GM21717 (cell line): Measurements from ENCODE around the gene ERG.

ENCODE experiments used
- ATAC-seq: cut with Tn5 transposase; IDR thresholded peaks from one replicate; pipeline ENCODE4 v1.9.1; 2021; ENCODE audit warnings: mild to moderate bottlenecking, moderate library complexity; ENCODE audit not compliant: unreplicated experiment

ERG gene

DNA sequence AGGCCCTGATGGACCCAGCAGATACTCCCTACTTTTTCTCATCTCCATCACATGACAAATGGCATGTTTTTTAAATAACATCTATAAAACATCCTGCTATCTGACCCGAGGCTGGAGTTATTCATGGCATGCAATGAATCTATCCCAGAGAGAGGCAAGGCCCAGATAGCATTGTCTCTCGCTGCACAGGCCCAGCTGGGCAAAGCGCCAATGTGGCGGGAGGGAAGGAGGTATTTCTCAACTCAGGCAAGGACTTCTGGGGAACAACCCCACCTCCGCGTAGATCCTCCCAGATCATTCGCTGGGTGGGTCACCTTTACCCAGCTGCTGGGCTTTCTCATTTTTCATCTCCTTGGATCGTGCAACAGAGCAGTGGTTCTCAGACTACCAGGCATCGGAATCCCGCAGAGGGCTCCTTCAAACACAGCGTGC lies 59.8 kb downstream of the ERG start:
- ATAC-seq = no peak

DNA sequence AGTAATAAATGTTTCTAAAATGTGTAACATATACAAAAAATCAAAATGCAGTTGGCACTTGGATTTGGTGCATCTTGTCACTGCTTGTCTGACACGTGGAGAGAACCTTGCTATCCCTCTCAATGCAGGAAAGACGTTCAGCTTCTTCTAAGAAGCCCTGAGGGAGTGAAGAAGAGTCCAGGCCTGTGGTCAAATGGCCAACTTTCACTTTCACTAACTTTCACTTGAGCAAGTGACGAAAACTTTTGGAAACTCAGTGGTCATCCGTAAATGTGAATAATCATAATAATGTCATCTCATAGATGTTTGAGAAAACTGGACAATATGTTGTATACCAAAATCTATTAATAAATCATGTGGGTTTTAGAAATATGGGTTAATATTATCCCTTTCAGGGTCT lies 61.9 kb downstream of the ERG start:
- no peak for ATAC-seq

DNA sequence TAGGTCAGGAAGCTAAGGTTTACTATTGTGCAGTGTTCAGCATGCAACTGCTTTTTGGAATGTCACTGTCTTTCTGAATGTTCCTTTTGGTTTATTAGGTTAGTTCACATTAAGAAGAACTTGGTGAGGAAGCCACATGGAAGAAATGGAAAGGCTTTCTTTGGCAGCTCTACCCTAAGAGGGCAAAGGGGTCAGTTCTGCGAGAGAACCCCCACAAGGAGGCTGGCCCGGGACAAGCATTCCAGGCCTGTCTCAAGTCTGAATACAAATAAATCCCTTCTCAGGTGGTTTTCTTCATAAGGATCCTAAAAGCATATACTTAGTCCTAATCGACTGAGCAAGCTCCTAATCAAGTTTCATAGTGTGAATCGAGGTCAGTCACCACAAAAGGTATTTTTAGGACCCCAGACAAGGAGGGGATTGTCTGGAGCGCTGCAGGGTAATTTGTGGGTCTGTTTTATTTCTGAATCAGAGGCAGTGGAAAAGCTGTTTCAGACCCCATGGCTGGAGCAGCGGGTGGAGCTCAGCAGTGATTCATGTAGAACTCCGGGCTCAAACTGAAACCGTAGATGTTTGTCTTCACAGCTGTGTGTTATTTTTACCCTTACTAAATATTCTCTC lies 63.3 kb downstream of the ERG start:
- ATAC-seq = no peak

DNA sequence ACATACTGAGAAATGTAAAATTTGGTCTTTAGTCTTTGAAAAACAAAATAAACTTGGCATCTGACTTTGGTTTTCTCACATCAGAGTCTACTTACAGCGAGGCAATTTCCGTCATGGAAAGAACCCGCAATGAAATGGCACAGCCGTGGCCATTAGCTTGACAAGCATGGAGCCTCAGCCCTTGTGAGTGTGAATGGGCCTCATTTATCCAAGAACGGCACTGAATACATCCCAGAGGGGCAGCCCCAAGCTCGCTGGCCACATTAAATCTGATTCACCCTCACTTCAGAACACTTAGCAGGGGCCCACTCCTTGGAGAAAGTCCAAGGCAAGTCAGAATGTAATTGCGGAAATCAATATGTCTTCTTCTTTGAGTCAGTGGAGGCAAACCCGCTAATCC lies 64.8 kb downstream of the ERG start:
- ATAC-seq = no peak

DNA sequence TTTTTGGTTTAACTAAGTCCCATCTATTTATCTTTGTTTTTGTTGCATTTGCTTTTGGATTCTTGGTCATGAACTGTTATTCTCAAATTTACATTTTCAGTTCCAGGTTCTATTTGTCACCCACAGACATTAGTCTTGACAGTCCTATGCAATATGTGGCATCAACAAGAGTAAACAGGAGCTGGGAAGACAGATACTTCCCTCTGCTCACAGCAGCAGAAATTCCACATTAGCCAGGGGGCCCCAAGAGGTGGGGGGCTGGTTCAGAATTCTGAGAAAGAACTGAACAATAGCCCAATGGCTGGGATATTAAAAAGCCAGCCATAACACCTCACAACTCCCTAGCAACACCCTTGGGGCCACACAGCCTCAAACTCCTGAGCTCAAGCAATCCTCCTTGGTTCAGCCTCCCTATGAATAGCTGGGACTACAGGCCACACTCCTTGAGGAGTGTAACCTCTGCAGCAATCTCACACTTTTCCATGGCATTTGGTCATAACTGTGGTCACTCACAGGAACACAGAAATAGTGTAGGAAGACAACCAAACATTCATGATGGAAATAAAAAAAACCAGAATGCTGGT lies 67.8 kb downstream of the ERG start:
- no peak for ATAC-seq

DNA sequence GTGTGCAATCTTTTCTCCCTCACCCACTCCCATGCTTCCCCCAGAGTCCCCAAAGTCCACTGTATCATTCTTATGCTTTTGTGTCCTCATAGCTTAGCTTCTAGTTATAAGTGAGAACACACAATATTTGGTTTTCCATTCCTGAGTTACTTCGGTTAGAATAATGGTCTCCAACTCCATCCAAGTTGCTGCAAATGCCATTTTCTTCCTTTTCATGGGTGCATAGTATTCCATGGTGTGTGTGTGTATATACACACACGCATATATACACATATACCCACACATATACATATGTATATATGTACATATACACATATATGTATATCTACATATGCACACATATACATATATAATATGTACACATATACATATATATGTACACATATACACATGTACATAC lies 69.3 kb downstream of the ERG start:
- ATAC-seq = no peak

DNA sequence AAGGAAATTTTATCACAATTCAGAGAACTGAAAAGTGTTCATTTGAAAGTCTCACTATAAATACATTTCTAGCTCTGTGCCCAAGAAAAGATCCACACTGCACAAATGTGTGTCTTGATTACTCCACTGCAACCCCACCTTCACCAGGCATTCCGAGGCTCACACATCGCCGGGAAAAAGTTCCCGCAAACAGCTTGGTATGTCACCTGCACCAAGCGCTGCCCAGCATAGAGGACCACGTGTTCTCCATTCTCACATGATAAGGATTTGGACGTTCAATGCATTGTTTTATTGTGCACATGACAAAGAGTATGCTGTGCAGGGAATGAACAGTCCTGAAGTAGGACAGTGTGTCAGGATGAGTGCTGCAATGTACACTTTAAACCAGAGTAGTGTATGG lies 70.1 kb downstream of the ERG start:
- ATAC-seq = no peak

DNA sequence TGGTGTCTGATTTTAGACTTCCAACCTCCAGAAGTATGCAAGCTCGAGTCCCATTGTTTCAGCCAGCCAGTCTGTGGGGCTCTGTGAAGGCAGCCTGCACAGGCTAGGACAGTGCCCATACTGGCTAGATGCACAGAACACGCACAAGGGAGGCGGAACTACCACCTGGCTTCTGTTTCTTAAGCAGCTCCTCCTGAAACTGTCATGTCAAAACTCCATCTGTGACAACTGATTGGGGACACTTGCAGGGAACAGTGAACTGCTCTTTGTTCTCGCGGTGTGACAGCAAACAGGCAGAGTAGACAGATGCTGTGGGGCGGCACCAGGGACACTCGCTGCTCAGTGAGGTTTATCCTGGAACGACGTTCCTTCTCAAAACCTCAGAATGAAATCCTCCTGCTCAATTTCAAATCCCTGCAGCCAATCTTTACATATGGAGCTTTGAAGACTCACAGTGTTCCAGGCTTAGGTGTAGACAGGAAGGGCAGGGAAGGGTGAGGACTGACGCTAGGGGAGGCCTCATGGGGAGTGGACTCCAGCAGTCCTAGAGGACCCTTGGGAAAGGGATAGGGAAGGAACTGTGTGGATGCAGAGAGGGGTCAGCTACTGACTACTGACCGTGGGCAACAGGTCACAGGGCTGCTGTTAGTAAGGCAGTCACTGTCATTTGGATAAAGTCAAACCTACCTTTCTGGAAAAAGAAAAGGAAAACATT lies 73.8 kb downstream of the ERG start:
- no peak for ATAC-seq

DNA sequence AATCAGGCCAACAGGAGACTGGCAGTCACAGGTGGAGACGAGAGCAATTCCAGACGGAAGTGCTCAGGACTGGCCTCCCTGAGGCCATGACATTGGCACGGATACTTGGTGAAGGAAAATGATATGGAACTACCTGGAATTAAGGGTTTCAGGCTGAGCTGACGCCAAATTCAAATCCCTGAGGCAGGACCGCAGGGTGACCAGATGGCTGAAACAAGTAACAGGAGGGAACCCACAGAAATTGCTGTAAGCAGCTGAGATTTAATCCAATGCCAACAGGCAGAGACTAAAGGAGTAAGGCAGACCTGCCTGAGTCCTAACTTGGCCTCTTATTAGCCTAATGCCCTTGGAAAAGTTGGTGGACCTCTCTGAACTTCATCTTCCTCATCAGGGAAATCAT lies 76.2 kb downstream of the ERG start:
- ATAC-seq = no peak

DNA sequence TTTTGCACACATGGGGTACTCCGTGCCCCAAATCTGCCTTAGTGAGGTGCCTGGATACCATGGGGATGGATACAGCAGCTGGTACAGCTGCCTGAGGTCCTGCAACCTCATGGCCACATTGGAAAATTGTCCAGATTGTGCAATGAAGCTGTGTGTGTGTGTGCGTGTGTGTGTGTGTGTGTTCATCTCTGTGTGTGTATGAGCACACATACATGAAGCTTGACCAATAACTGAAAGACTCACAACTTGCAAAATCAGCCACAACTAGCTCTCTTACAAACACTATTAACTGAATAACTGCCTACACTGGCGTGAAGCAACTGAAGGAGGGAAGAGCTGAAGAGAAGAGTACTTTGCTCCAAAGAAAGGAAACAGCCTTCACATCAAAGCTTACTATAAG lies 78.1 kb downstream of the ERG start:
- ATAC-seq = no peak

DNA sequence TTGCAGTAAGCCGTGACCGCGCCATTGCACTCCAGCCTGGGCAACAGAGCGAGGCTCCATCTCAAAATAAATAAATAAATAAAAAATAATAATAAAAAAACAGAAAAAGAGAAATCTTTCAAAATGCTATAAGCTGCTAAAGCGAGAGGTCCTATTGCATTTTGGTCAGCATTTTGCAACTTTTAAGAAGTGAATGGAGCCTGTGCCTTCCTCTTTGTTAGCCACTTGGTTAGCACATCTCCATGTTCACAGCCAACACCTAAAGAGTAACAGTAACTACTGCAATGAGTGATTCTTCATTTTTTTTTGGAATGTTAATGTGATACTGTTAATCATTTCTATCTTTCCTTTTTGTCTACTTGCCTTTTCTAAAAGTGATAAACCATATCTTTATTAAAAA lies 80.6 kb downstream of the ERG start:
- ATAC-seq = no peak

DNA sequence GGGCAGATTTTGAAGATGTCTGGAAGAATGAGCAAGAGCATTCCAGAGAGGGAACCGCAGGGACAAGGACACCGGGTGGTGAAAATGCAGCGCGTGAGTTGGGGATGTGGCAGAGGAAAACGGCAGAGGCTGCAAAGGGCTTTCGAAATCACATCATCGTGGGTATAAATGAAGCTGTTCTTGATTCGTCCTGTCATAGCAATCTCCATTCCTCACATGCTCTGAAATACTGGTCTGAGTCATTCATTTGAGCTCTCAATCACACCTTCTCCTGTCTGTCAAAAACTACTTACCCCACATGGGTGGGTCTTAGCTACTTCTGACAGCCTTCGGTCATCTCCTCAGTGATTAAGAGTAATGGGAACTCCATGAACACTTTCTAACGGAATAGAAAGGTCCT lies 81.5 kb downstream of the ERG start:
- no peak for ATAC-seq

DNA sequence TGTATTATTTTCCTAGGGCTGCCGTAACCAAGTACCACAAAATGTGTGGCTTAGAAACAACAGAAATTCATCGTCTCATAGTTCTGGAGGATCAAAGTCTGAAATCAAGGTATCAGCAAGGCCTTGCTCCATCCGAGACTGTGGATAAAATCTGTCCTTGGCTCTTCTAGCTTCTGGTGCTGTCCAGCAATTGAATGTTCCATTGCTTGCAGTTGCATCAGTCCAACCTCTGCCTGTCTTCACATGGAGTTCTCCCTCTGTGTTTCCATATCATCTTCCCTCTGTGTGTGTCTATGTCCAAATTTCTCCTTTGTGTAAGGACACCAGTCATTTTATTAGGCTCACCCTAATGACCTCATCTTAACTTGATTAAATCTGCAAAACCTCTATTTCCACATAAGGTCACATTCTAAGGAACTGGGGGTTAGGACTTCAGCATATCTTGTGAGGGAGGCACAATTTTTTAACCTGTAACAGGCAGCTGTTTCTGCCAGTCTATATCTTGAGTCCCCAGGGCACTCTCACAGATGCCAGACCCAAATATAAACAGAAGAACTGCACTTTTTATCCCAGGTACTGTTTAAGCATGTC lies 84.2 kb downstream of the ERG start:
- no peak for ATAC-seq

DNA sequence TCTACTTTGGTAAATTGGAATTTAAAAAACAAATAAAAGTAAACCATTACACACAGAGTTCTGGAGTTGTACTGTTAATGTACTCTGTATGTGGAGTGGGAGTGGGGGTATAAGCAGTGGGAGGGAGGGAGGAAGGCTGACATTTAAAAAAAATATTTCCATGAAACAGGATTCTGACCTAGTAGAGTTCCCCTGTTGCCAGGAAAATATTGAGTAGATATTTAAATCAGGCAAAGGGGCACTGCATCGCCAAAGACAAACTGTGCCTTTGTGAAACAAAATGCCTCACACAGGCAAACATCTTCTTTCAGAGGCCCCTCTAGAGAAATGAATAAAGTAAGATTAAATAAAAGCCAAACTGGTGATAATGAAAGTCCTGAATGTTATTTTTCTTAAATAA lies 87.8 kb downstream of the ERG start:
- no peak for ATAC-seq

DNA sequence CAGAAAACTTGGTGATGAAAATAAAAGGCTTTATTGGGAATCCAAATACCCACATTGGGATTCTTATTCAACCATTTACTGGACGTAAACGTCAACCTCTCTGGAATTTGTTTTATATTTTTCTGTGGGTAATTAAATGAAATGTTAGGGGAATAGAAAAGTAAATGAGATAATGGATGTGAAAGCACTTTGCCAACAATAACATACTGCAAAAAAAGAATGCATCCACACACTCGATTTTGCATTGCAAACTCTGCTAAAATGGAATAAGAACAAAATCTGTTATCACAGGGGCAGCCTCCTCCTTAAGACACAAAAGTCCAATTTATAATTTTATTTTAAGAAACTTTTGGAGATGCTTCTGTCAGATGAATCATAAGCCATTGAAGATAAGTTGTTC lies 88.4 kb downstream of the ERG start:
- ATAC-seq = no peak

DNA sequence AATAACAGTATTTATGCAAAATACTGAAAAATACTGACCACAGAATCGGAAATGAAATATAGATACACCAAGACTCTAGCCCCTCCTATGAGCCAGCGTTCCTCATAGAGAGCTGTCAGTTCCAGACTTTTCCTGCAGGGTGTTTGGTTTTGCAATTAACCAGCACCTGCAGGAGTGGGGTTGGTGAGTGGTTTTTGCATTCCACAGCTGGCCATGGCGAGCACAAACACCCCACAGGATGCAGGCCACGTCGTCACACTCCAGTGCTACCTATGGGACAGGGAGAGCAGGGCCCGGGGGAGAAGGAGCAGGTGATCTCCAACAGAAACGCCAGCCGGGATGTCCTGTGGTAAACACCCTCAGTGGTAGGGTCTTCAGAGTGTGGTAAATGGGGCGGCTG lies 94.1 kb downstream of the ERG start:
- no peak for ATAC-seq

DNA sequence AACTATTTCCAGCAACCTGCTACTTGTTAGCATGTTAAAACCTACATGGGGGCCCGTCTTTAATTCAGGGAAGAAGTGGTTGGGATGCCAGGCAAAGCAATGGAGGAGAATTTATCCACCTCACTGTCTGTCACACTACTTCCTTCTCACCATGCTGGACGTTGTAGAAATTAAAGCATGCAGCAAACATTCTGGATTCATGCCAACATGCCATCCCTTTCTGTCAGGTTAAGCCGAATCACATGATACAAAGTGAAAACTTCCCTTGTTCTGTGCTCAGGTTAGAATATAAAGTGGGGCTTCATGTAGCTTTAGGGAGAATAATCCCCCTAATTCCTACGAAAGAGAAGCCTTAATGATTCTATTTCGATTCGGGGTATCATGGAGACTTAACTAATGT lies 95.5 kb downstream of the ERG start:
- no peak for ATAC-seq

DNA sequence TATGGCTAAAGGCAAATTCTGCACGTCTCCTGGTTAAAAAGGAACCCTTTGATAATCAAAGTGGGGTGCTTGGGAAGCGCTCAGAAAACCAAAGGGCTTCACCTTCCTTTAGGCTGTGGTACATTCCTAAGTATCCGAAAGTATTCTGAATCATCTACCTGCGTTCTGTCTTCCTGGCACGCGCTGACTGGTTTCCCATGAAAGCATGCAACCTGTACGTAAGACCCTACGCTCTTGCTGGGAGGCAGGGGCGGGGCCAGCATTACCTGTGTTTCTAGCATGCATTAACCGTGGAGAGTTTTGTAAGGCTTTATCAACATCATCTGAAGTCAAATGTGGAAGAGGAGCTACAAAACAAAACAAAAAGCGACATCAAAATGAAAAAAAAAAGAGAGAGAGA lies 96.0 kb downstream of the ERG start:
- ATAC-seq = no peak

DNA sequence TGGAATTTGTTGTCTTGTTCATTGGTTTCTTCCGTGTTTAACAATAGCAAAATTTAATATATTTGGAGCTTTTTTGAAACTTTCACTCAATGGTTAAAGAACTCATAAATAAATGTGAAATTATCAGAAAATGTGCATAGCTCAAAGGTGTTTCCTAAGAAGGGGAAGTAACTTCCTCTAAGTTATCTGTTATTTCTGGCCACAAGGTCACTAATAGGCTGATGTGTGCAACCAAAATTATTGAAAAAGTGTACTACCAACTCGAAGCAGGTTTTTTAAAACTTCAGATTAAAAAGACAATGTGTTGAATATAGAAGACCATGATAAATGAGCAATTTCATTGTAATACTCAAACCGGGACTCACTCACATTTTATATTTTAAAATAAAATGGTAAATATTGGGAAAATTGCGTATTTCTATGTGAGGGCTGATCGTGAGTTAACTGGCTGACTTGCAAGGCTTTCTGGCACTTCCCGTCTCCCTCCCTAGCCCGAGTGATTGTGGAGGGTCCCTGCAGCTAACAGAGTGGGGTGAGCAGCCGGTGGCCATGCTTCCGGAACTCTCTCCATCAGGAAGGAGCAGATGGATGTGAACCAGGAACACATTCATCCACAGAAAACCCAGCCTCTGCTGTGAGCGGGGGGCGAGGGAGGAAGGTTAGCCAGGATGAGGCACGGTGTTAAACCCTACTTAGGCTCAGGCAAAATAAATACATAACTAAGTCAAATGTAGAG lies 96.9 kb downstream of the ERG start:
- ATAC-seq = no peak

DNA sequence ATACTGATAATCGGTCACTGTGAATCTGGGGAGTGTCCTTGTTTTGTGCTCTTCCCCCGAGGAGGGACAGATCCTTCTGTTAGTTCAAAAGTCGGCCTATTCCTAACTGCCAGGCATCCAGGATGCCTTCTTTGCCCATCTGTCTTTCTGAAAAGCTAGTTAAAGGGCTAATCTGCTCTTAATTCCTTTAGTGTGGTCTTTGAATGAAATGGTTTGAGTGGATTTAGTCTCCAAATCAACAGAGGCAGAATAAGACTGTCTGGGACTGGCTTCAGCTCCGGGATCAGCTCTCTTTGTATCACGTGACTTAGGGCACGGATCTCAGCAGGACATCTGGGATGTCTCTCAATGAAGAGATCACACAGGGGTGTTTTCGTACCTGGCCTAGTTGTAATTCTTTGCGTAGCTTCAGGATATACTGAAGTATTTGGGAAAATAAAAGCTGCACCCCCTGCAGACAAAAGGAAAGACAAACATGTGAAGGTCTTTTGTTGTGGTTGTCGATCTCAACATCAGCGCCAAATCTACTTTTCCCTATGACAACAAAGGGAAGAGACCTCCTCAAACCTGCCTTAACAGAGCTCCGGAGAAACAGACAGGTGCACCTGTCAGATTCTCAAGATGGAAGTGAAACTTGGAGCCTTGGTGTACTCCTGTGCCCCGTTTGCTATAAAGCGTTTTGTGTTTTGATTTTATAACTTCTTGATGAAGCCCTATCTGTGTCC lies 97.9 kb downstream of the ERG start:
- ATAC-seq = no peak

DNA sequence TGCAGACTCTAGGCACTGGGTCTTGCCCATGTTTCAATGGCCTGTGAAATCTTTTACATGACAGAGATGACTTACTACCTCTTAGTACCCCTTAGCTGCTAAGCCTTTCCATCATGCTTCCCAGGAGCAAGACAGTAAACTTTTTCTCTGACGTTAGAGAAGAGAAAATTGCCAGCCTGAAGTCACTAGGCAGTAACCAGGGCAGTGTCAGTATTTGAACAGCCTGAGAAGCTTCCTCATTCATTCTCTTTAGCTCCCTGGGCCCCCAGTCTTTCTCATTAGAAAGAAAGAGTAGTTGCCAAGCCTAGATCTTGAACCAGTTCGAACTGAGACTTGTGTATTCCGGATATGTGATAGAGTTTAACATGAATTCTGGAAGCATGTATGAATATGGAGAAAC lies 99.2 kb downstream of the ERG start:
- no peak for ATAC-seq
